T follicular helper cell (primary cell): ENCODE results near the gene OCEL1.
"Not testable (repeated sequence)": the region's sequence is repeated elsewhere in the genome, so short reads cannot be mapped to it uniquely, and the experiment has no call there.

Experiments used
- DNase-seq: peaks from one replicate; pipeline ENCODE4 v3.0.0-alpha.2; 2020; ENCODE audit warnings: low read depth
- total RNA-seq, 2 experiments: gene quantifications; one replicate each; lab custom pipeline; 2026; lab: John Stamatoyannopoulos, UW

Gene OCEL1, protein sequence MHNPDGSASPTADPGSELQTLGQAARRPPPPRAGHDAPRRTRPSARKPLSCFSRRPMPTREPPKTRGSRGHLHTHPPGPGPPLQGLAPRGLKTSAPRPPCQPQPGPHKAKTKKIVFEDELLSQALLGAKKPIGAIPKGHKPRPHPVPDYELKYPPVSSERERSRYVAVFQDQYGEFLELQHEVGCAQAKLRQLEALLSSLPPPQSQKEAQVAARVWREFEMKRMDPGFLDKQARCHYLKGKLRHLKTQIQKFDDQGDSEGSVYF
- total RNA-seq: 1.1 to 9.0 reads per million in 2 experiments

DNA sequence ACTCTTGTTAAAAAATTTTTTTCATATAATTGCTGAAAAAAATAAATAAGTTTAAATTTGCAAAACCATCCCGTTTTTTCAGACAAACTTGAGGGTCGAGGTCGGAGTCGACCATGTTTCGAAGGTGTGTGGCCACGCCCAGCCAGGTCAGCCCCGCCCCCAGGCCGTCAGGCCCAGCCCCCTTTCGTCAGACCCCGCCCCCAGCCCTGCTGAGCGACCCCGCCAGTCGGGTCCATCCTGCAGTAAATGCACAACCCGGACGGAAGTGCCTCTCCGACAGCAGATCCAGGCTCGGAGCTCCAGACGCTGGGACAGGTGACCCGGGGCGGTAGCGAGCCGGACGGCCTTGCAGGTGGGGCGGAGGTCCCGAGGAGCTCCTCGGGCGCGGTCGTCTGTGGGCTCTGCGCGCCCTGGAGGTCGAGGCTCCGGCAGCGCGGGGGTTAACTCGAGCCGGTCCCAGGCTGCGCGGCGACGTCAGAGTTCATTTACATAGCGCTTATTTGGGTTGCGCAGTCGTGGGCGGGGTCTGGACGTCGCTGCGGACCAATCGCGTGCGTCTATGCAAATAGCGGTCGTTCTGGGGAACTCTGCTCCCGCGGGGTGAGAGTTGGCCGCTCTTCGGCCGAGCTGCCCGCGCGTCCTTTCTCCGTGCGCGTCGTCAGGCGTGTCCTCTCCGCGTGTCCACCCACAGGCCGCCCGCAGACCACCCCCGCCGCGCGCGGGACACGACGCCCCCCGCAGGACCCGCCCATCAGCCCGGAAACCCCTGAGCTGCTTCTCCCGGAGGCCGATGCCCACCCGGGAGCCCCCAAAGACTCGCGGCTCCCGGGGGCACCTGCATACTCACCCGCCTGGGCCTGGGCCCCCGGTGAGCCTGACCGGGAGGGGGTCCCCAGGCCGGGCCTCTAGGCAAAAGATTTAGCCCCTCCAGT, at the start of gene OCEL1:
TSS of gene OCEL1 (plus strand) at position 225 of the 932 bp plus-strand sequence. CDS start at position 247, 22 bp downstream.
- peak; percentile 96 for DNase-seq

DNA sequence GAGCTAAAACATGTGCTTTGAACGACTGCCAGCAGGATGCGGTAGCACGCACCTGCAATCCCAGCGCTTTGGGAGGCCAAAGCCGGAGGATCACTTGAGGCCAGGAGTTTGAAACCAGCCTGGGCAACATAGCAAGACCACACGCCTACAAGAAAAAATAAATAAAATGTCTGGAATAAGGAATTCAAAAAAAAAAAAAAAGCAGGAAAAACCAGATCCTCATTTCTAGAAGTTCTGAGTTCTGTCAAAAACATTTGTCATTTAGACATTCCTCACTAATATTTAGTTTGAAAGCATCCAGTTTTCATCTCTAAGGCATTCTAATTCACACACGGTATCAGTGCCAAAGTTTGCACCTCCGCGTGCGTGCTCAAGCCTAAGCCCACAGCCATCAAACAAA, 47.7 kb upstream of the OCEL1 start:
- no peak for DNase-seq

DNA sequence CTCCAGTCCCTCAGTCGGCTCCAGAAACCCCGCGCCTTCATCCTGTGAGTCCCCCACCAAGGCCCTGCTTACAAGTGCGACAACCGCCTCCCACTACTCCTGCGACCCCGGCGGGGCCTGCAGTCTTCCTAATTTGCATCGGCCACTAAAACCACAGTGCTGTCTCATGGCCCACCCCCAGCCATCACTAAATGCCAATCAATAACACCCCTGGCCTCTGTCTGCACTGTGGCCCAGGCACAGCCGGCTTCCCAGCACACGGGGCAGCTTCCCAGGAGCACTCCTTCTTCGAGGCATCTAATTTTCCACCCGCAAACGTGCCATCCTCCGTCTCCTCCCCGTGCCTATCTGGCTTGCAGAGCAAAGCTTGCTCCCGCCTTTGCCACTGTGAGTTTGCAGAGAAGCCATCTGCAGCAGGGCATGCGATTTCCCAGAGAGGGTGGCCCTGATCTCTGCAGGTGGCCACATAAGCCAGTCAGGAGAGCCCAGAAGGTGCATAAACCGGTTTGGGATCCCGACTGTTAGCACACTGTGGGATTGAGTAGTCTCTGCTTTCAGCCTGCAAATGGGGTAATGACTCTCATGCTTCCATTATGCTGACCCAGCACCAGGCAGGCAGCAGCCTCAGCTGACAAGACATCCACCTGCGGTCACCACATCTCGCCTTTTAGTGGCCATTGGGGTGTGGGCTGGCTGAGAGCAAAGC, 44.9 kb upstream of the OCEL1 start:
- no peak for DNase-seq

GRCh38 chr19:17183271-17183761, 42.7 kb upstream of the OCEL1 start:
- DNase-seq: no peak

GRCh38 chr19:17183858-17184321, 42.1 kb upstream of the OCEL1 start:
- no peak for DNase-seq

DNA sequence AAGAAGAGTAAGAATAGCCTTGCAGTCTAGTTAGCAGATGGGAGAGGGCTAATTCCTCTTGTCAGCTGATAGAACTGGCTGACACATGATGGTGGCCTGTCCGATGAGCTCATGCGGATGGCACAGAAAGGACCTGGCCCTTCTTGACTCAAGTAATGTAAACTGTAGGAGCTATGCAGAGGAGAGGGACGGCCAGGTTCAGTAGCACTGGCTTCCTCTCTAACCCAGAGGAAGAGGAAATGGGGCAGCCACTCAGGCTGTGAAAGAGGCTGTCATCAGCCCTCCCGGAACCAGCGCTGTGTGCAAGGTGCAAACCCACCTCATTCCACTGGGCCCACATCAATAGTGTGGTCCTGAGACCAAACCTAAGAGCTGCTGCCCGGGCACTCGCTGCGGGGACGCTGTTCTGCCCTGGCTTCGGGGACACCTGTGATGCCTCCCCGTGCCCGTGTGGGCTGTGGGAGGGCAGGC, 41.6 kb upstream of the OCEL1 start:
- no peak for DNase-seq

DNA sequence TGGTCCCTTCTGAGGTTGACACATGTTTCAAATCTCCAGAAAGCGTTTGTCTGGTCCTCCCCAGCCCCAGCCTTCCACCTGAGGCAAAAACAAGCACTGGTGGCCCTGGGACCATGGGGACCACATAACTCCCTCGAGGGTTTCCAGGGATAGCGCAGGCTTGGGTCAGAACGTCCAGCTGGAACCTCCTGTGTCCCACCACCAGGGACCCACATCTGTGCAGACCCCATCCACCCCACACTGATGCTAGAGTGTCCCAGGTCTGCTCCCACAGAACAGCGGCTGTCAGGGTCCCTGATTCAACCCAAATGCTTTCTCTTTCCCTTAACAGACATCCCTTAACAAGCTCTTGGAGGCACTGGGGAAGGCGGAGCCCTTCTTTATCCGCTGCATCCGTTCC, 40.4 kb upstream of the OCEL1 start:
- no peak for DNase-seq

- DNase-seq: not testable (repeated sequence)
These were observed 34.3 kb upstream of the OCEL1 start for GRCh38 chr19:17191736-17192135.

- no peak for DNase-seq
These were observed 33.3 kb upstream of the OCEL1 start for GRCh38 chr19:17192751-17193150.

GRCh38 chr19:17194608-17195007, 31.4 kb upstream of the OCEL1 start:
- DNase-seq: no peak

GRCh38 chr19:17195106-17195505, 30.9 kb upstream of the OCEL1 start:
- no peak for DNase-seq

DNA sequence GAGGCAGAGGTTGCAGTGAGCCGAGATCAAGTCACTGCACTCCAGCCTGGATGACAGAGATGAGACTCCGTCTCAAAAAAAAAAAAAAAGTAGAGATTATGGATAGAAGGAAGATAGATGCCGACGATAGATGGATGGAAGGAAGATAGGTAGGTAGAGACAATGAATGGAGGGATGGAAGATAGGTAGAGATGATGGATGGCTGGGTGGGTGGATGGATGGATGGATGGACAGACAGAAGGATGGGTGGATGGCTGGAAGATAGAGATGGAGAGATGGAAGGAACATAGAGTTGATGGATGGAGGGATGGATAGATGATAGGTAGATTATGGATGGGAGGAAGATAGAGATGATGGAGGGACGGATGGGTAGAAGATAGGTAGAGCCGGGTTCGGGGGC, 29.4 kb upstream of the OCEL1 start:
- no peak for DNase-seq

DNA sequence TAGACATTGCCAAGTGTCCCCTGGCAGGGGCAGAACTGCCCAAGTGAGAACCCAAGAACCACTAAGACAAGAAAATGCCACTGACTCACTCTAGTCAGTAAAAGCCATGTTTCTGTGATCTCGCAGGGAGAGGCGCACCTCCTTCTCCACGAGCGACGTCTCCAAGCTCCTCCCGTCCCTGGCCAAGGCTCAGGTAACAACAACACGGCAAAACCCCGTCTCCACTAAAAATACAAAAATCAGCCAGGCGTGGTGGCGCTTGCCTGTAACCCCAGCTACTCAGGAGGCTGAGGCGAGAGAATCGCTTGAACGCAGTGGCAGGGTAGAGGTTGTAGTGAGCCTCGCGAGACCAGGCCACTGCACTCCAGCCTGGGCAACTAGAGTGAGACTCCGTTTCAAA, 28.4 kb upstream of the OCEL1 start:
- no peak for DNase-seq

DNA sequence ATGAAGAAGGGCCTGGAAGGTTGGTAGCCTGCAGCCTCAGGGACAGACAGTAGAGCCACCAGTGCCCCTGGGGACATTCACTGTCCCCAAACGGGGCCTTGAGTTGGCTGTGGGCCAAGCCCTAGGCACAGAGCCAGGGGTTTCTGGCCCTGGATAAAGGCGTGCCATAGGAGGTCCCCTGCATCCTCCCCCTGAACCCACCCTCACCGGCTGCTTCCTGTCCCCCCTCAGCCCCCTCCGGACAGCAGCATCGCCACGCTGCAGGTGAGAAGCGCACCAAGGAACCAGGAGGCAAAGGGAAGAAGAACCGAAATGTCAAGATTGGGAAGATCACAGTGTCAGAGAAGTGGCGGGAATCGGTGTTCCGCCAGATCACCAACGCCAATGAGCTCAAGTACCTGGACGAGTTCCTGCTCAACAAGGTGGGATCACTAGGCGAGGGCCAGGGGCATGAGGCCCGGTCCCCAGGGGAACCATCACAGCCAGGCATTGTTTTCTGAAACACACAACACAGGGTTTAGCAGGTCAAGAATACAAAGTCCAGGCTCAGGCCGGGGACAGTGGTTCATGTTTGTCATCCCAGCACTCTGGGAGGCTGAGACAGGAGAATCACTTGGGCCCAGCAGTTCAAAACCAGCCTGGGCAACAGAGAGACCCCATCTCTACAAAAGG, 25.5 kb upstream of the OCEL1 start:
- DNase-seq: no peak

DNA sequence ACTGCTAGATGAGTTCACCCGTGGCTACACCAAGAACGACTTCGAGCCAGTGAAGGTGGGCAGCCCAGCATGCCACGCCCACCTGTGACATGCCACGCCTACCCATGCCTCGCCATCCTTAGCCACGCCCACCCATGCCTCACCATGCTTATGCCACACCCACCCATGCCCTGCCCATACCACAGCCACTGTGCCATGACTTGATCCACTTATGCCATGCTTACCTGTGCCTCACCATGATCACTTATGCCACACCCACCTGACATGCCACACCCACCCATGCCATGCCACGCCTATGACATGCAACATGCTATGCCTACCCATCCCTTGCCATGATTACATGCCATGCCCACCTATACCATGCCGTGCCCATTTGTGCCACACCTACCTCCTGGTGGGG, 23.8 kb upstream of the OCEL1 start:
- no peak for DNase-seq

- no peak for DNase-seq
These were observed 23.3 kb upstream of the OCEL1 start for GRCh38 chr19:17202713-17203112.

- peak; percentile 38 for DNase-seq
These were observed 20.5 kb upstream of the OCEL1 start for GRCh38 chr19:17205237-17206140.

DNA sequence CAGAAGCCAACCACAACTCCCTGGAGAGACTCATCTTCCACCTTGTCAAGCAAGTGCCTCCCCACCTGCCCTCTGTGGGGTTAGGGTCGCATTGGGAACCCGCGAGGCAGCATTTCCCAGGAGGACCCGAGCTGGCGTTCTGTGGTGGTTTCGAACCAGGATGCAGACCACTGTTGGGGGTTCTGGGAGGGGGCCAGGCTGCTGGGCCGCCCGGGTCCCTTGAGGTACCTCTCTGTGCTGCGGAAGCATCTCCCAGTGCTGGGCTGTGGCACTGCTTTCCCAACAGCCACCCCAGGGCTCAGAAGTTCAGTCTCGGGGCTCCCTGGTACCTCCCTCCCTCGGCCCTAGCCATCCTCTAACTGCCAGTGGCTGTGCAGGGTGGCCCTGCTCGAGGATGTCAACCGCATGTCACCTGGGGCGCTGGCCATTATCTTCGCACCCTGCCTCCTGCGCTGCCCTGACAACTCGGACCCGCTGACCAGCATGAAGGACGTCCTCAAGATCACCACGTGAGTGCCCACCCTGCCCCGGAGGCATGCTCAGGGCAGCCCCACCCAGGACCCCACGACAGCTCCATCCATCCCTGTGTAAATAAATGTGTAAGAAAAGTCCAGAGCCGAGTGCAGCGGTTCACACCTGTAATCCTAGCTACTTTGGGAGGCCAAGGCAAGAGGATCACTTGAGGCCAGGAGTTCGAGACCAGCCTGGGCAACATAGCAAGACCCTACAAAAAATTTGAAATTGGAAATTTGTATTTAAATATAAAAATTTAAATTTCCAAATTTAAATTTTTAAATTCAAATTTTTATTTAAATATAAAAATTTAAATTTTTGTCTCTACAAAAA, 19.1 kb upstream of the OCEL1 start:
- DNase-seq: no peak
